WTC11 (cell line): ENCODE measurements around the gene PRDM12.

Experiments used
- CDX4 ChIP-seq: fragments of 250-450 bp; sonication (Bioruptor Pico); IDR thresholded peaks from 2 replicates; pipeline ENCODE4 v1.9.0; 2021; ENCODE audit warnings: moderate library complexity, mild to moderate bottlenecking, inconsistent platforms, borderline replicate concordance
- CREM ChIP-seq: sonication (generic); formaldehyde crosslinking; IDR thresholded peaks from 2 replicates; pipeline ENCODE4 v1.8.1; 2022; ENCODE audit warnings: mild to moderate bottlenecking, missing genetic modification reagents, moderate library complexity
- CTCF ChIP-seq: fragments of 200-600 bp; IDR thresholded peaks from 2 replicates; pipeline ENCODE4 v1.8.0; 2022; ENCODE audit warnings: antibody characterized with exemption
- ESRRA ChIP-seq: sonication (generic); formaldehyde crosslinking; IDR thresholded peaks from 2 replicates; pipeline ENCODE4 v1.8.1; 2022; ENCODE audit warnings: mild to moderate bottlenecking, missing genetic modification reagents, borderline replicate concordance
- IRF2 ChIP-seq: sonication (generic); formaldehyde crosslinking; IDR thresholded peaks from 2 replicates; pipeline ENCODE4 v1.8.0; 2022; ENCODE audit warnings: low read depth, missing genetic modification reagents, borderline replicate concordance
- MLX ChIP-seq: sonication (generic); formaldehyde crosslinking; IDR thresholded peaks from 2 replicates; pipeline ENCODE4 v1.8.1; 2023; ENCODE audit warnings: mild to moderate bottlenecking, missing genetic modification reagents, moderate library complexity
- NFE2L1 ChIP-seq: sonication (generic); formaldehyde crosslinking; IDR thresholded peaks from 2 replicates; pipeline ENCODE4 v1.8.1; 2023; ENCODE audit warnings: missing genetic modification reagents
- SP1 ChIP-seq: sonication (generic); formaldehyde crosslinking; conservative IDR thresholded peaks from 2 replicates; pipeline ENCODE4 v1.8.1; 2022; ENCODE audit warnings: missing genetic modification reagents
- USF1 ChIP-seq: sonication (generic); formaldehyde crosslinking; IDR thresholded peaks from 2 replicates; pipeline ENCODE4 v1.8.0; 2022; ENCODE audit warnings: mild to moderate bottlenecking, missing genetic modification reagents
- ZNF121 ChIP-seq: sonication (generic); formaldehyde crosslinking; IDR thresholded peaks from 2 replicates; pipeline ENCODE4 v1.8.0; 2023; ENCODE audit warnings: missing genetic modification reagents

GRCh38 chr9:130693426-130694191, 29.2 kb downstream of the PRDM12 start, which contains the start of gene EXOSC2:
- TF ChIP-seq IRF2: no peak
- no peak for TF ChIP-seq MLX
- no peak for TF ChIP-seq ZNF121 (CRISPR knock-in tag)
- no peak for TF ChIP-seq ESRRA (CRISPR knock-in tag)
- no peak for TF ChIP-seq CTCF
- TF ChIP-seq CDX4: no peak
- TF ChIP-seq NFE2L1 (CRISPR knock-in tag): peak; percentile 64; the same call in 1 of the 2 replicates
- no peak for TF ChIP-seq USF1
- peak; percentile 66; the same call in 1 of the 2 replicates for TF ChIP-seq CREM (CRISPR knock-in tag)
- TF ChIP-seq SP1 (CRISPR knock-in tag): peak; percentile 71
